NCI-H1105 (cell line): ENCODE data around the gene NPAS3.

Experiments
- DNase-seq: peaks from one replicate; lab custom pipeline; 2025; lab: John Stamatoyannopoulos, UW

NPAS3 gene

GRCh38 chr14:33556382-33557121 is 617.9 kb downstream of the NPAS3 start:
- DNase-seq = no peak

GRCh38 chr14:33560718-33561431 is 622.2 kb downstream of the NPAS3 start:
- no peak for DNase-seq

DNA sequence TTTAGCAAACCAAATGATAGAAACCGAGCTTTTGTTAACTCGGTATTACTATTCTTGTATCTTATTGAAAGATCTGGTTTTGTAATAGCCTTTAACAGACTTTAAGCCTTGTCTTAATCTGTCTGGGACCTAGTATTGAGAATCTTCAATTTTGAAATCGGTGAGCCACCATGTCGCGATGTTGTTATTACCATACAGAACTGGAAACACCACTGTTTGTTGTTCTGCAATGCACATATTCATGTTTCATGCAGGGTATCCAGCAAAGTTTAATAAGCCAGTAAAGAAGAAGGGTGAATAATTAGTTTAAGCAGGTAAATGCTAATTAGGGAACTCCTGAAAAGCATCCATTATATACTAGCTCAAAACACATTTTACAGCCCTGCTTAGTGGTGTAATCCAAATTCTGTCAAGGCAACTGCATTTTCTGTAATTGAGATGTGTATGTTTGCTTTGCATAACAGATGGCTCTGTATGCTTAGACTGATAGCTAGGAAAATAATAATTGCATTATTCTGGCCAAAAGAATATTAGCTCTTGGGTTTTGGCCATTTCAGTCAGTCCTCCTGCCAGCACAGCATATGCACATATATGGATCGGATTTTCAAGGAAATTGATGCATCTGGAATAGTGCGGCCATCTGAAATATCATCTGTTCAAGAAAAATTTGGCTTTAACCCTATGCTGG is 623.0 kb downstream of the NPAS3 start:
- DNase-seq = peak; percentile 61

DNA sequence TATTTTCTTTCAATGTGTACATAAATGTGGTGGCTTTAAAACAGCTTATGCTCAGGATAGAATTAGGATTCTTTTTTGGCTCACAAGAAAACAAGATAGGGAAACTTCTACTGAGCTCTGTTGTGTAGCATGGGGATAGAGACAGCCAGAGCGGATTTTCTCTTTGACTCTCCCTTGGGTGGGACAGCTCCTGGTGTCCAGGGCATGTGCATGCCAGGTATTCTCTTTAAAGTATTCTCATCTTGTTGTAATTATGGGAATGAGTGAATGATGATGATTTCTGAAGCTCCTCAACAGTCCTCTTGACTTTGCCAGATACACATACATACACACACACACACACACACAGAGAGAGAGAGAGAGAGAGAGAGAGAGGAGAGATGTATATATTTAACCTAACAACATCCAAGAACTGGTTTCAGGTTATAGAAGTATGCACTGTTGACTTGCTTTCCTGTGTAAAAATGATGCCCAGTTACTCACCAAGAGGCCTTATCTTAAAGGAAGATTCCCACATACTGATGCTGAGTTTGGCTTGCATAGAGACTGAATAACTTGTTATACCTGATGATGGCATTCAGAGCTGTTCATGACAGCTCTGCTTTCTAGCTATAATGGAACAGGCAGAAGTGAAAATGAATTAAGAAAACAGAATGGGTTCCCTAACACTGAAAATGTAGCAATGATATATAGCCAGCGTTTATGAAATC is 624.7 kb downstream of the NPAS3 start:
- no peak for DNase-seq

GRCh38 chr14:33563901-33564197 is 625.2 kb downstream of the NPAS3 start:
- no peak for DNase-seq

- peak; percentile 1 for DNase-seq
Measured at GRCh38 chr14:33564774-33565630, 626.3 kb downstream of the NPAS3 start.

- DNase-seq = no peak
Measured at GRCh38 chr14:33566082-33566481, 627.4 kb downstream of the NPAS3 start.

DNA sequence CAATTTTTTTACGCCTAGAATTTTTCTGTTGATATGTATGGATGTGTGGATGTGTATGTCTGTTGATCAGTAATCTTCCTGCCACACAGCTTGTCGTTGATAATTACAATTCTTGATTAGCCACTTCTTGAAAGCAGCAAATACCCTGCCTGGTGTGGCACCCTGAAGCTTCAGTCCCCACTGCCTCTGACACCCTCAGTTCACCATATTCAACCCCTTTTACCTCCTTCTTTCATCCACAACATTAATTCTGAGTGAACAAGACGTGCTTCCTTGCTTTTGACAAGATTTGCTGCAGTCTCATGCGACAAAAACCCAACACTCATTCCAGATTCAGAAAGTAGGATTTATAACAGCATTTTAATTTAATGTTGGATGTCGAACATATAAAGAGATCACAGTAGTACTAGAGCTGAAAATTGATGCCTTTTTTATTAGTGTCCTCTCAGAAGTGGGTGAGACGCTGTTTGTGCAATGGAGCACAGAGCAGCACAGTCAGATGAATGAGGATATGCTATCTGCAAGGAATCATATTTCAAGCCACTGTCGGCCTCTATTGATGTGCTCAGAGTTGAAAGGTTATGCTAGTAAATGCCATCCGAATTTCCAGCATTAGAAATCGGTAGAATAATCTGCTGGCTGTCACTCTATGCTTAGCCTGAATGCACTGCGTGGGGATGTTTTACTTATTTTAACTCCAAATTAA is 628.5 kb downstream of the NPAS3 start:
- DNase-seq = no peak

DNA sequence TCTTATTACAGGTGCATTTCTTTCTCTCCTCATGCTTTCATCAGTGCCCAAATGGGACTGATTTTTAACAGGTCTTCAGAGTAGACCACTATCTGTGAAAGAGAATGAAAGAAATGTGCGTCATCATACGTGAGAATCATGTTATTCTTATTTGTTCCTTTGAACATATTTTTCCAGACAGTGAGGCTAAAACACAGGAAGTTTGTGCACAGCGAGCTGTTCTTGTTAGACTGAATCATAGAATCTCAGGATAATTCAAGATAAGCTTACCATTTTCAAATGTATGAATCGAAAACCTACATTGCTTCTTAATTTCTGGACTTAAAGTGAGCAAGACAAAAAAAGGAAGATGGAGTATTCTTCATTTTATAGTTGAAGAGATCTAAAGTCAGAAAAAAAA is 629.1 kb downstream of the NPAS3 start:
- DNase-seq = no peak

- DNase-seq = no peak
Measured at GRCh38 chr14:33568935-33569579, 630.4 kb downstream of the NPAS3 start.

GRCh38 chr14:33569821-33570687 is 631.4 kb downstream of the NPAS3 start:
- DNase-seq = no peak

- DNase-seq = no peak
Measured at GRCh38 chr14:33570694-33571310, 632.1 kb downstream of the NPAS3 start.

- no peak for DNase-seq
Measured at GRCh38 chr14:33573301-33573880, 634.7 kb downstream of the NPAS3 start.

DNA sequence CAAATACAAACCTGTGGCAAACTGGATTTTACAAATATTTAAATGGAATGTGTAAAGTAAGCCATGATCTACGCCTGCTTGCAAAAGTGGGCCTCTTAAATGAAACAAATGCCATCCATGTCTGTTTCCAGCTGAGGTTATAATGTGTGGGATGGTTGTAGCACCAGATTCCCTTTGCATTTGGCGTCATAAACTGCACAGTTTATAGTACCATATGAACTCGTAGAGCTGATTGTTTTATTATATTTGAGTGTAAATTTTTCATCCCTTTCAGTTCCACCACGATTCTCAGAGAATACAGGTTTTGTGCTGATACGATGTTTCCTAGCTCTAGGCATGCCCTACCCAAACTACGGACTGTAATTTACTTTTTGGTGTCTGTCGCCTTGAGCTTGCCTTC is 637.3 kb downstream of the NPAS3 start:
- no peak for DNase-seq

DNA sequence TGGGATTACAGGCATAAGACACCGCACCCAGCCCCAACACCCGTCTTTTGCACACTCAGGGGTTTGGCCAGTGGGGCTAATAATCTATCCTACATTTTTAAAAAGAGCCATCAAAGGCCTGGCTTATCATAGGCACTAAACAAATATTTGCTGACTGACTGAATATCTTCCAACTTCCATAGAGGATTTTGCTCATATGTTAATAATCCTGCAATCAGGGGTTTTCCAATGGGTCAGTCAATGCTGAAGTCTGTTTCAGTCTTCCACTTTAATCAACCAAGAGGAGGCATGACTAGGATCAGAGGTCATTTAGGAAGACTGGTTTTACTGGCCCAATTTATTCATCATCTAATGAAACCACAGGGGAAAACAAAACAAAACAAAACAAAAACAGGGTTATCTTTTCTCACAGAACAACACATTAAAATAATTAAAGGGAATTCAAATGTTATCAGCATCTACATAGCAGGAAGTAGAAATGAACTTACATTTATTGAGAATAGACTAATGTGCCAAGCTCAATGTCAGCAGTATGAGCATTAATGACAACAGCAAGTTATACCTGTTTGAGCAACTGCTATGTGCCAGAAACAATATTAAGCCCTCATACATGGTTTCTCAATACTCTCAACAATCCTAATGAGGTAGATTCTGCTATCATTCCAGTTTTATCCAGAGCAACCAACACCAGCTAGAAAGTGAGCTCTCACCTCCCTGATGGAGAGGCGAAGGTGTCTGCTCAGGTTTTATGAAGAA is 640.0 kb downstream of the NPAS3 start:
- DNase-seq = no peak

- DNase-seq = no peak
Measured at GRCh38 chr14:33580231-33580749, 641.6 kb downstream of the NPAS3 start.

DNA sequence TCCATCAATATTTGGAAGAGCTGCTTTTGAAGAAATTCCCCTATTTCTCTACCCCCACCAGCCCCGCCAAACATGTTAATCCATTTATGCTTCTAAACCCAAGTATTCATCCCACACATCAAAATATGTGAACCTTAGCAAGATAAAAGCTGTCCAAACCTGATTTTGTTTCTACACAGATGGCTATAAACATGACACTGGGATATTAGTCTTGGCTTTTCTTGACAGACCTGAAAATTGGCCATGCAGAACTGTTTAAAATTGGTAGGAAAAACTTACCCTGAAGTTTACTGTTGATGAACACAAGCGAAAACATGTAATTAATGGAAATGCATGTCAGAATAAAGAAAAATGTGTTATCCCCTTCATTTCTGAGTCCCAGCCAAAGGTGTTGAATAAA is 642.2 kb downstream of the NPAS3 start:
- DNase-seq = no peak

DNA sequence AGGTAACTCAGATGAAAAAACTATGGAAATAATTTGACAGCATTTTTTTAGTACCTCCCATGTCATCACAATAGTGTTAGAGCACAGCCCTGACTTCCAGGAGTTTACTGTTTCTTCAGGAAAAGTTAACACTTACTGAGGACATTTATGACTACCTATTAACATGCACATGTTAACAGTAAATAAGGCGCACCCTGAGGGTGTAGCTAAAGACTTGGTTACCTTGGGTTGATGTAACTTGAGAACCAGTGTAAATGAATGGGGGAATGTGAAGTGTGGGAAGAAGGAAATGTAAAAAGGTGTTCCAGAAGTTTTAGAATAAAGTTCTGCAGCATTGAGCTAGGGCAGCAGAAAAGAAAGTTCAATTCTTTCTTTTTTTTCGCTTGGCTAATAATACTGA is 646.0 kb downstream of the NPAS3 start:
- no peak for DNase-seq
